Activated B cell treated with CpG ODN at 0.5 μM for 24 hours (primary cell): Measurements from ENCODE around the gene DNAH17. TPM values are rescaled to one million over a fixed set of nuclear protein-coding genes. Genes with fewer than 3 reads are reported as not detected.

Source experiments
- ATAC-seq: fragments of 200-7000 bp; cut with Tn5 transposase; one replicate; pipeline ENCODE4 v1.10.0; 2021; ENCODE audit warnings: low read depth, mild to moderate bottlenecking, moderate library complexity
- CTCF ChIA-PET: fragments of 350-600 bp; sonication (Branson Sonifier 250); formaldehyde crosslinking; loops from one replicate; lab custom pipeline; 2021; ENCODE audit warnings: antibody characterized with exemption; lab: Charles Lee
- POLR2A ChIA-PET: fragments of 350-600 bp; sonication (Branson Sonifier 250); formaldehyde crosslinking; loops from one replicate; lab custom pipeline; 2021; ENCODE audit warnings: antibody characterized with exemption; lab: Charles Lee
- DNase-seq: peaks from one replicate; pipeline ENCODE4 v3.0.0; 2022
- H3K27ac Mint-ChIP-seq: one replicate; pipeline ENCODE4 v1.8.0; 2020; ENCODE audit warnings: mixed read lengths
- H3K27me3 Mint-ChIP-seq: one replicate; pipeline ENCODE4 v1.8.0; 2021; ENCODE audit warnings: mixed read lengths
- H3K36me3 Mint-ChIP-seq: one replicate; pipeline ENCODE4 v1.8.0; 2021; ENCODE audit warnings: low read depth, mixed read lengths
- H3K4me1 Mint-ChIP-seq: one replicate; pipeline ENCODE4 v1.8.0; 2021; ENCODE audit warnings: mixed read lengths
- H3K4me3 Mint-ChIP-seq: one replicate; pipeline ENCODE4 v1.8.0; 2020; ENCODE audit warnings: mild to moderate bottlenecking, mixed read lengths
- H3K9me3 Mint-ChIP-seq: one replicate; pipeline ENCODE4 v1.8.0; 2020; ENCODE audit warnings: mixed read lengths
- intact Hi-C: fragments of 100-400 bp; cut with micrococcal nuclease; formaldehyde crosslinking; loops from one replicate; pipeline ENCODE4 v1.15.1; 2024
- total RNA-seq: library from RNA; stranded (reverse); gene quantifications from 2 replicates; pipeline ENCODE4 v1.2.3, GENCODE V29; 2022
- TF ChIP-seq, protein P1 (sequence below): fragments of 200-600 bp; IDR thresholded peaks from one replicate; pipeline ENCODE4 v1.8.0; 2022; ENCODE audit warnings: antibody characterized with exemption, mild to moderate bottlenecking

The DNAH17 gene
- total RNA-seq, 1 donor from 2014 or later: 0.13 TPM

DNA sequence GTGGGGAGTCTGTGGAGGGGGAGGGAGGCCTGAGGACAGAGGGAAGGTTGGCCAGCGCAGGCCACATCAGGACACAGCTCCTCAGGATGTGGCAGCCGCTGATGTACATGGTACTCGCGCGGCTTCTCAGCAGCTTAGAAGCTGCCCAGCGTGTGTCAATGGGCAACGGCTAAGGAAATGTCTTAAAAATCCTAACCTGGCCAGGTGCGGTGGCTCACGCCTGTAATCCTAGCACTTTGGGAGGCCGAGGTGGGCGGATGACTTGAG is 145.6 kb downstream of the DNAH17 start:
- peaks cover 31% of the 10 kb centered on the region for H3K36me3 Mint-ChIP-seq
- no peak overlapping the region for H3K4me3 Mint-ChIP-seq
- ChIA-PET POLR2A (interaction anchor here (0.7 kb wide), 1 partner anchor 407 kb away, joined by 3 read pairs; no protein-coding TSS in a partner anchor), CTCF (no interaction called here)
- no peak for ATAC-seq
- no peaks in the 10 kb centered on the region for H3K9me3 Mint-ChIP-seq
- TF ChIP-seq, protein P1, sequence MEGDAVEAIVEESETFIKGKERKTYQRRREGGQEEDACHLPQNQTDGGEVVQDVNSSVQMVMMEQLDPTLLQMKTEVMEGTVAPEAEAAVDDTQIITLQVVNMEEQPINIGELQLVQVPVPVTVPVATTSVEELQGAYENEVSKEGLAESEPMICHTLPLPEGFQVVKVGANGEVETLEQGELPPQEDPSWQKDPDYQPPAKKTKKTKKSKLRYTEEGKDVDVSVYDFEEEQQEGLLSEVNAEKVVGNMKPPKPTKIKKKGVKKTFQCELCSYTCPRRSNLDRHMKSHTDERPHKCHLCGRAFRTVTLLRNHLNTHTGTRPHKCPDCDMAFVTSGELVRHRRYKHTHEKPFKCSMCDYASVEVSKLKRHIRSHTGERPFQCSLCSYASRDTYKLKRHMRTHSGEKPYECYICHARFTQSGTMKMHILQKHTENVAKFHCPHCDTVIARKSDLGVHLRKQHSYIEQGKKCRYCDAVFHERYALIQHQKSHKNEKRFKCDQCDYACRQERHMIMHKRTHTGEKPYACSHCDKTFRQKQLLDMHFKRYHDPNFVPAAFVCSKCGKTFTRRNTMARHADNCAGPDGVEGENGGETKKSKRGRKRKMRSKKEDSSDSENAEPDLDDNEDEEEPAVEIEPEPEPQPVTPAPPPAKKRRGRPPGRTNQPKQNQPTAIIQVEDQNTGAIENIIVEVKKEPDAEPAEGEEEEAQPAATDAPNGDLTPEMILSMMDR: no peak
- H3K27me3 Mint-ChIP-seq: no peaks in the 10 kb centered on the region
- intact Hi-C loops: no loop called here
- no peak for DNase-seq
- no peaks in the 10 kb centered on the region for H3K4me1 Mint-ChIP-seq
- H3K27ac Mint-ChIP-seq: no peak overlapping the region

DNA sequence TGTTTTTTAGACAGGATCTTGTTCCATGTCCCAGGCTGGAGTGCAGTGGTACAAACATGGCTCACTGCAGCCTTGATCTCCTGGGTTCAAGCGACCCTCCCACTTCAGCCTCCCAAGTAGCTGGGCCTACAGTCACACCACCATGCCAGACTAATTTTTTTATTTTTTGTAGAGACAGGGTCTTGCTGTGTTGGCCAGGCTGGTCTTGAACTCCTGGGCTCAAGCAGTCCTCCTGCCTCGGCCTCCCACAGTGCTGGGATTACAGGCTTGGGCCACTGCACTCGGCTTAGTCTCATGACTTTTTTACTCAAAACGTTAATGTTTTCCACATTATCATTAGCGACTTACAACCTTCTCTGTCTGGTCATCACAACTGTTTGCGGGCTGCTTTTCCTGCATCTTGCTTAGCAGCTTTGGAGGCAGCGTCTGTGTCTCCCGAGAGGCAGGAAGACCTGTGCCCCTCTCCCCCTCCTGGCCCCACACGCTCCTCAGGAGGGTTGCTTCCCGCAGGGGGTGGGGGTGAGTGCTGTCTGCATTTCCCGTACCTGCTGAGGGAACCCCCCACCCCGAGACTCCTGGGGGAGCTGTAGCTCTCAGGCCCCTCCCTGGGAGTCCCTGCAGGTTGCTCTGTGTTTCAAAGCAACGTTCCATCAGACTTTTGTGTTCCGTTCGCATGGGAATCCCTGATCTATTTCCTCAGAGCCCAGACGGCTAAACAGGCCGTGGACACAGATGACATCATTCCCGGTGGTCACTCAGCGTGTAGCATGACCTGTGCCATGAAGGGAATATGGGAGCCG is 146.1 kb downstream of the DNAH17 start:
- Mint-ChIP-seq H3K4me3 (no peak overlapping the region), H3K9me3 (no peaks in the 10 kb centered on the region), H3K27me3 (no peaks in the 10 kb centered on the region), H3K4me1 (no peaks in the 10 kb centered on the region), H3K27ac (no peak overlapping the region), H3K36me3 (peaks cover 35% of the 10 kb centered on the region)
- TF ChIP-seq, protein P1: no peak
- ChIA-PET POLR2A (interaction anchor here (0.7 kb wide), 1 partner anchor 408 kb away, joined by 3 read pairs; no protein-coding TSS in a partner anchor), CTCF (no interaction called here)
- no peak for ATAC-seq
- intact Hi-C loops: no loop called here
- no peak for DNase-seq

DNA sequence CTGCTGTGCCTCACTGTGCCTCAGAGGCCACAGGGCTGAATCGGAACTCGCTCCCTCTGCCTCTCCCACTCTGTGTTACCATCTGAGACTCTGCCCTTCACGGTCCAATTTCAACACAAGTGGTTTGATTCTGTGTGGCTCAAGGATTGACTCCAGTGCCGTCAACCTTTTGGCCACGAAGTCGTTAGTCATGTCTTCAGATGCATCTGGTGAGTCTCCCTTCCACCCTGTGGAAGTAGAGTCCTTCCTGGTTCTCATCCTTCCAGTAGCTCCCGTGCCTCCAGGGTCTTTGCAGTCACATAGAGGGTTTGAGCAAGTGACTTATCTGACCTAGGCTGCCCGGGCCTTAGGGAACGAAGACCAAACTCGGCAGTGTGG is 147.6 kb downstream of the DNAH17 start:
- H3K4me3 Mint-ChIP-seq: no peak overlapping the region
- H3K4me1 Mint-ChIP-seq: no peaks in the 10 kb centered on the region
- POLR2A ChIA-PET: interaction anchor here (0.5 kb wide), 1 partner anchor 791 kb away, joined by 3 read pairs; no protein-coding TSS in a partner anchor
- peaks cover 47% of the 10 kb centered on the region for H3K36me3 Mint-ChIP-seq
- TF ChIP-seq, protein P1: no peak
- no peak overlapping the region for H3K27ac Mint-ChIP-seq
- DNase-seq (no peak), ATAC-seq (no peak)
- CTCF ChIA-PET: no interaction called here
- H3K9me3 Mint-ChIP-seq: no peaks in the 10 kb centered on the region
- intact Hi-C loops: no loop called here
- H3K27me3 Mint-ChIP-seq: no peaks in the 10 kb centered on the region

DNA sequence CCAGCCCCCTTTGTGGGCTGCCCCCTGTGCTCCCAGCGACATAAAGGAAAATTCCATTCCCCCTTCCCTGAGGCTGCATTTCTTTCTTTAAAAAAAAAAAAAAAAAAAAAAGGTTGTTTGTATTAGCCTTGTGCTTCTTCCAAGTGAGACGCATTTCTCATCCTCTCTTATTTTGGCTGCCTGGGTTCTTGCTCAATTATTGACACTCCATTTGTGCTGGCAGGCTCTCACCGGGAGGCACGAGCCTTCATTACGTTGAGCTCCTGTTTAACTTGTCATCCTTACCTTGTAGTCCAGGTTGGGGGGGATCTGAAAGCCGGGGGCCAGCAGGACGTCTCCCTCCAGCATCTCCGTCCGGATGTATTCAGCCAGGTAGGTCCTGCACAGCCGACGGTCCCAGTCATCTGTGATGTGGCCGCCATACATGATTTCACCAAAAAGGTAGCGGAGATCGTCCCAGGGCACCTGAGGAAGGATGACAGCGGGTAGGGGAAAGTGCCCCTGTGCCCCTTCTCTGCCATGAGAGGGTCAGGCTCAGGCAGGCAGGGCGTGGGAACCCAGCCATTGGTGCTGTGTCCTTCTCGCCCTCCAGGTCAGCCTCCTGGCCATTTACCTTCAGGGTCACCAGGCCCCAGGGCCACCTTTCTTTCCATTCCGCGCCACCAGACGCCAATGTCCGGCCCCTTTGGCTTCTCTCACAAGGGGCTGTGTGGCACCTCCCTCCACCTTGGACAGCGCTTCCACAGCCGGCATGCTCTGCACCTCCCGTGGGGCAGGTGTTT is 148.2 kb downstream of the DNAH17 start:
- DNase-seq (no peak), ATAC-seq (no peak)
- H3K4me1 Mint-ChIP-seq: no peaks in the 10 kb centered on the region
- H3K36me3 Mint-ChIP-seq: peaks cover 51% of the 10 kb centered on the region
- H3K4me3 Mint-ChIP-seq: no peak overlapping the region
- ChIA-PET POLR2A (interaction anchor here (0.5 kb wide), 1 partner anchor 791 kb away, joined by 3 read pairs; no protein-coding TSS in a partner anchor), CTCF (no interaction called here)
- no peak overlapping the region for H3K27ac Mint-ChIP-seq
- intact Hi-C loops: no loop called here
- TF ChIP-seq, protein P1: no peak
- H3K27me3 Mint-ChIP-seq: no peaks in the 10 kb centered on the region
- no peaks in the 10 kb centered on the region for H3K9me3 Mint-ChIP-seq

DNA sequence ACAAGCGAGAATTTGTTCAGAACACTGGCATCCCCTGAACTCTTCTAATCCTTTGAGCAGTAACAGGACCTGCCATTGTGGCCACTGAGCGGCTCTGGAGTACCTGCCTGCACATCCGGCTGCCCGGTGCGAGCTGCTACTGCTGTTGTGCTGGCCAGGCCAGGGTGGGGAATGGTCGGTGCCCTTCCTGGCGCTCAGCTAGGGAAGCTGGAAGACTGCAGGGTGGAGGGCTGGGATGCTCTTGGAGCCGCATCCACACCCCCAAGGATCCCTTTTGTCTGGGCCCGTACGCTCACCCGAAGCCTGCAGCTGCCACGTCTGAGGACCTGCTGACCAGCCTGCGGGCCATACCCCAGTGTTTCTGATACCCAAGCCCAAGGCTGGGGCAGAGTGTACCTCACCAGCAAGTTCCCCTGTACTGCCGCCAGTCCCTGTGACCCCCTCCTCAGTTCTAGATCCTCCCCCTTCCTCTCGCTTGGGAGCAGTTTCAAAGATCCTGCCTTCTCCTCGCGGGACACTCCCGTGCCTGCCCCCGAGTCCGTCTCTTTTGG is 149.1 kb downstream of the DNAH17 start:
- no peak for DNase-seq
- Mint-ChIP-seq H3K36me3 (peaks cover 58% of the 10 kb centered on the region), H3K27ac (no peak overlapping the region), H3K4me3 (no peak overlapping the region), H3K27me3 (no peaks in the 10 kb centered on the region), H3K9me3 (no peaks in the 10 kb centered on the region), H3K4me1 (no peaks in the 10 kb centered on the region)
- TF ChIP-seq, protein P1: no peak
- ATAC-seq: no peak
- CTCF ChIA-PET: no interaction called here
- intact Hi-C loops: no loop called here
- POLR2A ChIA-PET: no interaction called here
